Measurements from ENCODE around the gene CD300E.

GRCh38 chr17:74603746-74604145, 19.8 kb downstream of the CD300E start:
- TF ChIP-seq ZNF565 (CRISPR knock-in tag; conservative IDR thresholded peaks at IDR 0.05; ENCODE audit: low read depth) (no peak), ISL1 (CRISPR knock-in tag; IDR thresholded peaks at IDR 0.05) (no peak), ZFP30 (CRISPR knock-in tag; IDR thresholded peaks at IDR 0.05) (no peak), OSR1 (CRISPR knock-in tag; IDR thresholded peaks at IDR 0.05) (no peak), GLIS3 (CRISPR knock-in tag; IDR thresholded peaks at IDR 0.05) (no peak), ARNTL (CRISPR knock-in tag; IDR thresholded peaks at IDR 0.05; ENCODE audit: borderline replicate concordance, low read depth) (no peak), ZC3H10 (CRISPR knock-in tag; IDR thresholded peaks at IDR 0.05) (no peak), PATZ1 (CRISPR knock-in tag; IDR thresholded peaks at IDR 0.05; ENCODE audit: borderline replicate concordance) (no peak), CREB5 (CRISPR knock-in tag; IDR thresholded peaks at IDR 0.05; ENCODE audit: low read depth) (no peak), TSHZ2 (CRISPR knock-in tag; IDR thresholded peaks at IDR 0.05) (no peak), ZFP3 (CRISPR knock-in tag; IDR thresholded peaks at IDR 0.05) (no peak), CSRNP3 (CRISPR knock-in tag; IDR thresholded peaks at IDR 0.05) (no peak), PPARA (CRISPR knock-in tag; IDR thresholded peaks at IDR 0.05; ENCODE audit: borderline replicate concordance) (no peak)

Measured in SK-N-SH treated with all-trans-retinoic acid at 6 μM for 48 hours (cell line).